ENCODE results near the gene EID2B.
A peak's percentile ranks its signal among the peaks of the same experiment; 100 is the strongest.

EID2B gene

DNA sequence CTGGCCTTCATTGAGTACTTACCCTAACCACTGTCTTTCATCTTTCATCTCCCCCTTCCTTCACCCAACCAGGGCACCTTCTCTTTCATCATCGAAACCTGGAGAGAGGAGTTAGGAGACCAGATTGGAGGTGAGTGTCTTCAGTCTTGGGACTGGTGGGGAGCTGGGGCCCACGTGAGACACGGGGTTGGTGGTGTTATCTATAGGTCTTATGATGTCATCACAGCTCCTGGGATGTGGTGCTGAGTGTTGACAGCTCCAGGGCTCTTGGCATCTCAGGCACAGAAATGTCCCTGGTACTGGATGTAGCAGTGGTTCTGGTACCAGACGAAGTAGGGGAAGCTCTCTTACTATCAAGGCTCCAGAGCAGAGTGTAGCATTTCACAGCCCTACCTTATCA is 32.1 kb downstream of the EID2B start:
- peaks cover 18% of the 10 kb centered on the region for H3K27me3 ChIP-seq (ENCODE audit: control insufficient read depth, insufficient read depth, low read length)
- no CpG with 5 or more reads among the region's 4 CpGs for WGBS (ENCODE audit: insufficient coverage, insufficient read length)
- H3K4me1 ChIP-seq (ENCODE audit: control insufficient read depth, insufficient read depth, low read length): peaks cover 3% of the 10 kb centered on the region; the same call in 1 of the 2 replicates
- H3K4me3 ChIP-seq (ENCODE audit: low read length): no peak overlapping the region
- no peaks in the 10 kb centered on the region for H3K36me3 ChIP-seq (ENCODE audit: control insufficient read depth, insufficient read depth, low read length)
- no peak for DNase-seq (ENCODE audit: low read depth, low spot score)
- H3K9me3 ChIP-seq (ENCODE audit: control insufficient read depth, insufficient read depth, low read length): no peaks in the 10 kb centered on the region; the same call in 1 of the 2 replicates
- no peak overlapping the region for H3K27ac ChIP-seq (ENCODE audit: low read length)

GRCh38 chr19:39499932-39500331 is 32.7 kb downstream of the EID2B start:
- no CpG with 5 or more reads among the region's 8 CpGs for WGBS (ENCODE audit: insufficient coverage, insufficient read length)
- no peak for DNase-seq (ENCODE audit: low read depth, low spot score)
- H3K4me3 ChIP-seq (ENCODE audit: low read length): no peak overlapping the region
- peaks cover 15% of the 10 kb centered on the region for H3K27me3 ChIP-seq (ENCODE audit: control insufficient read depth, insufficient read depth, low read length)
- H3K36me3 ChIP-seq (ENCODE audit: control insufficient read depth, insufficient read depth, low read length): no peaks in the 10 kb centered on the region
- H3K9me3 ChIP-seq (ENCODE audit: control insufficient read depth, insufficient read depth, low read length): no peaks in the 10 kb centered on the region; the same call in 1 of the 2 replicates
- H3K4me1 ChIP-seq (ENCODE audit: control insufficient read depth, insufficient read depth, low read length): peaks cover 3% of the 10 kb centered on the region; the same call in 1 of the 2 replicates
- no peak overlapping the region for H3K27ac ChIP-seq (ENCODE audit: low read length)

- no peaks in the 10 kb centered on the region for H3K36me3 ChIP-seq (ENCODE audit: control insufficient read depth, insufficient read depth, low read length)
- no peak within 1 kb of the TSS for H3K27ac ChIP-seq (ENCODE audit: low read length)
- peaks cover 15% of the 10 kb centered on the region for H3K27me3 ChIP-seq (ENCODE audit: control insufficient read depth, insufficient read depth, low read length)
- no peak for DNase-seq (ENCODE audit: low read depth, low spot score)
- H3K4me3 ChIP-seq (ENCODE audit: low read length): peak within 1 kb of the TSS; percentile 64; the same call in 1 of the 2 replicates
- no peaks in the 10 kb centered on the region; the same call in 1 of the 2 replicates for H3K9me3 ChIP-seq (ENCODE audit: control insufficient read depth, insufficient read depth, low read length)
- peaks cover 3% of the 10 kb centered on the region; the same call in 1 of the 2 replicates for H3K4me1 ChIP-seq (ENCODE audit: control insufficient read depth, insufficient read depth, low read length)
- no CpG with 5 or more reads among the region's 60 CpGs for WGBS (ENCODE audit: insufficient coverage, insufficient read length)
These were observed 33.6 kb downstream of the EID2B start, which contains the start of gene DLL3 for GRCh38 chr19:39498798-39499642. Gene DLL3, plus strand, starts transcription at chr19:39498947. Its CDS starts 28 bp downstream, at chr19:39498975.

GRCh38 chr19:39497996-39498797 is 34.5 kb downstream of the EID2B start:
- H3K4me1 ChIP-seq (ENCODE audit: control insufficient read depth, insufficient read depth, low read length): peaks cover 3% of the 10 kb centered on the region; the same call in 1 of the 2 replicates
- H3K27ac ChIP-seq (ENCODE audit: low read length): no peak overlapping the region
- DNase-seq (ENCODE audit: low read depth, low spot score): no peak
- no peaks in the 10 kb centered on the region for H3K36me3 ChIP-seq (ENCODE audit: control insufficient read depth, insufficient read depth, low read length)
- peak overlapping the region; percentile 64; the same call in 1 of the 2 replicates for H3K4me3 ChIP-seq (ENCODE audit: low read length)
- peaks cover 15% of the 10 kb centered on the region for H3K27me3 ChIP-seq (ENCODE audit: control insufficient read depth, insufficient read depth, low read length)
- no CpG with 5 or more reads among the region's 40 CpGs for WGBS (ENCODE audit: insufficient coverage, insufficient read length)
- H3K9me3 ChIP-seq (ENCODE audit: control insufficient read depth, insufficient read depth, low read length): no peaks in the 10 kb centered on the region; the same call in 1 of the 2 replicates

GRCh38 chr19:39497701-39497995 is 35.0 kb downstream of the EID2B start:
- H3K4me3 ChIP-seq (ENCODE audit: low read length): no peak overlapping the region; the same call in 1 of the 2 replicates
- H3K36me3 ChIP-seq (ENCODE audit: control insufficient read depth, insufficient read depth, low read length): no peaks in the 10 kb centered on the region
- peaks cover 3% of the 10 kb centered on the region; the same call in 1 of the 2 replicates for H3K4me1 ChIP-seq (ENCODE audit: control insufficient read depth, insufficient read depth, low read length)
- H3K9me3 ChIP-seq (ENCODE audit: control insufficient read depth, insufficient read depth, low read length): no peaks in the 10 kb centered on the region; the same call in 1 of the 2 replicates
- H3K27me3 ChIP-seq (ENCODE audit: control insufficient read depth, insufficient read depth, low read length): peaks cover 13% of the 10 kb centered on the region
- WGBS (ENCODE audit: insufficient coverage, insufficient read length): no CpG with 5 or more reads among the region's 7 CpGs
- no peak overlapping the region for H3K27ac ChIP-seq (ENCODE audit: low read length)
- DNase-seq (ENCODE audit: low read depth, low spot score): no peak

DNA sequence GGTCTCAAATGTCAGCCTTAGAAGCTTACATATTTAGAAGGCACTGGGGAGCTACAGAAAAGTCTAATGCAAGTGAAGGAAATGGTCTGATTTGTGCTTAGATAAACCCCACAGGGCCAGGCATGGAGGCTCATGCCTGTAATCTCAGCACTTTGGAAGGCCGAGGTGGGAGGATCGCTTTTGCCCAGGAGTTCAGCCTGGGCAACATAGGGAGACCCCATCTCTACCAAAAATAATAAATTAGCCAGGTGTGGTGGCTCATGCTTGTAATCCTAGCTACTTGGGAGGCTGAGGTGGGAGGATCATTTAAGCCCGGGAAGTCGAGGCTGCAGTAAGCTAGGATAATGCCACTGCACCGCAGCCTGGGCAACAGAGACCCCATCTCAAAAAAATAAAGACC is 36.6 kb downstream of the EID2B start:
- no peak overlapping the region for H3K4me3 ChIP-seq (ENCODE audit: low read length)
- H3K36me3 ChIP-seq (ENCODE audit: control insufficient read depth, insufficient read depth, low read length): 0 out of 2 replicates have a peak, but pooled peaks cover 2% of the 10 kb centered on the region
- no peak for DNase-seq (ENCODE audit: low read depth, low spot score)
- no CpG with 5 or more reads among the region's 5 CpGs for WGBS (ENCODE audit: insufficient coverage, insufficient read length)
- no peaks in the 10 kb centered on the region; the same call in 1 of the 2 replicates for H3K9me3 ChIP-seq (ENCODE audit: control insufficient read depth, insufficient read depth, low read length)
- peaks cover 13% of the 10 kb centered on the region for H3K27me3 ChIP-seq (ENCODE audit: control insufficient read depth, insufficient read depth, low read length)
- H3K27ac ChIP-seq (ENCODE audit: low read length): no peak overlapping the region
- H3K4me1 ChIP-seq (ENCODE audit: control insufficient read depth, insufficient read depth, low read length): peaks cover 3% of the 10 kb centered on the region; the same call in 1 of the 2 replicates

GRCh38 chr19:39494661-39495060 is 38.0 kb downstream of the EID2B start:
- Histone ChIP-seq H3K27ac (ENCODE audit: low read length) (no peak overlapping the region), H3K4me3 (ENCODE audit: low read length) (no peak overlapping the region), H3K36me3 (ENCODE audit: control insufficient read depth, insufficient read depth, low read length) (0 out of 2 replicates have a peak, but pooled peaks cover 2% of the 10 kb centered on the region), H3K9me3 (ENCODE audit: control insufficient read depth, insufficient read depth, low read length) (no peaks in the 10 kb centered on the region; the same call in 1 of the 2 replicates), H3K27me3 (ENCODE audit: control insufficient read depth, insufficient read depth, low read length) (peaks cover 10% of the 10 kb centered on the region), H3K4me1 (ENCODE audit: control insufficient read depth, insufficient read depth, low read length) (peaks cover 3% of the 10 kb centered on the region; the same call in 1 of the 2 replicates)
- DNase-seq (ENCODE audit: low read depth, low spot score): no peak
- no CpG with 5 or more reads among the region's 5 CpGs for WGBS (ENCODE audit: insufficient coverage, insufficient read length)

GRCh38 chr19:39492788-39493187 is 39.9 kb downstream of the EID2B start:
- H3K36me3 ChIP-seq (ENCODE audit: control insufficient read depth, insufficient read depth, low read length): peaks cover 20% of the 10 kb centered on the region
- no peaks in the 10 kb centered on the region for H3K4me1 ChIP-seq (ENCODE audit: control insufficient read depth, insufficient read depth, low read length)
- DNase-seq (ENCODE audit: low read depth, low spot score): no peak
- no peaks in the 10 kb centered on the region for H3K27me3 ChIP-seq (ENCODE audit: control insufficient read depth, insufficient read depth, low read length)
- WGBS (ENCODE audit: insufficient coverage, insufficient read length): no CpG with 5 or more reads among the region's 3 CpGs
- no peak overlapping the region for H3K27ac ChIP-seq (ENCODE audit: low read length)
- no peaks in the 10 kb centered on the region; the same call in 1 of the 2 replicates for H3K9me3 ChIP-seq (ENCODE audit: control insufficient read depth, insufficient read depth, low read length)
- no peak overlapping the region for H3K4me3 ChIP-seq (ENCODE audit: low read length)

GRCh38 chr19:39492225-39492624 is 40.4 kb downstream of the EID2B start:
- no peak overlapping the region for H3K27ac ChIP-seq (ENCODE audit: low read length)
- DNase-seq (ENCODE audit: low read depth, low spot score): no peak
- no peaks in the 10 kb centered on the region; the same call in 1 of the 2 replicates for H3K9me3 ChIP-seq (ENCODE audit: control insufficient read depth, insufficient read depth, low read length)
- no peak overlapping the region for H3K4me3 ChIP-seq (ENCODE audit: low read length)
- H3K36me3 ChIP-seq (ENCODE audit: control insufficient read depth, insufficient read depth, low read length): peaks cover 21% of the 10 kb centered on the region
- no CpG with 5 or more reads among the region's 6 CpGs for WGBS (ENCODE audit: insufficient coverage, insufficient read length)
- H3K4me1 ChIP-seq (ENCODE audit: control insufficient read depth, insufficient read depth, low read length): no peaks in the 10 kb centered on the region
- no peaks in the 10 kb centered on the region for H3K27me3 ChIP-seq (ENCODE audit: control insufficient read depth, insufficient read depth, low read length)

DNA sequence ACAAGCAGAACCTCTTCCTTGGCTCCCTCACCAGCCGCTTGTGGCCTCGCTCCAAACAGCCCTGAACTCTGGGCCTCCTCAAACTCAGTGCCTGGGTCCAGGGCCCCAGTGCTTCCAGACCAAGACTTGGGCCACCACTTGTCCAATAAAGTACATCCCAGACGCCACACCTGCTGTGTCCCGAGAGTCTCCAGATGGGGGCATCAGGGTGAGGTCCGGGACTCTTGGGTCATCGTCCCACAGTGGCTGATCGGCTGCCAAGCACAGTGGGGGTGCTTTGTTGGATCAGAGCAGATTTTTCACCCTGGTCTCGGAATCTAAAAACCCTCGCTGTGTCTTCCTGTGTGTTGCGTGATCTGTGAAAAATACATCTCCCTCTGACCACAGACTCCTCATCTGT is 42.9 kb downstream of the EID2B start:
- DNase-seq (ENCODE audit: low read depth, low spot score): no peak
- H3K27me3 ChIP-seq (ENCODE audit: control insufficient read depth, insufficient read depth, low read length): no peaks in the 10 kb centered on the region
- no CpG with 5 or more reads among the region's 10 CpGs for WGBS (ENCODE audit: insufficient coverage, insufficient read length)
- H3K27ac ChIP-seq (ENCODE audit: low read length): no peak overlapping the region
- peaks cover 37% of the 10 kb centered on the region for H3K36me3 ChIP-seq (ENCODE audit: control insufficient read depth, insufficient read depth, low read length)
- no peaks in the 10 kb centered on the region for H3K4me1 ChIP-seq (ENCODE audit: control insufficient read depth, insufficient read depth, low read length)
- no peak overlapping the region for H3K4me3 ChIP-seq (ENCODE audit: low read length)
- no peaks in the 10 kb centered on the region for H3K9me3 ChIP-seq (ENCODE audit: control insufficient read depth, insufficient read depth, low read length)

All from iPS DF 6.9 (cell line).